ENCODE data around the gene GLI1.

GLI1 gene

GRCh38 chr12:57521525-57522010 lies 62.0 kb downstream of the GLI1 start:
- DNase-seq, result peak; percentile 67
